GM10266 (cell line): ENCODE data around the gene LCN6.

Experiments used
- DNase-seq: peaks from one replicate; pipeline ENCODE4 v3.0.0; 2012; ENCODE audit errors: extremely low spot score
- TF ChIP-seq, protein P1 (sequence below): IDR thresholded peaks from 2 replicates; pipeline ENCODE4 v1.5.1; 2012; ENCODE audit warnings: mild to moderate bottlenecking, low read depth; ENCODE audit not compliant: control insufficient read depth, insufficient read depth; ENCODE audit errors: missing control alignments

LCN6 gene

GRCh38 chr9:136750526-136750925 lies 2.2 kb upstream of the LCN6 start:
- DNase-seq: no peak
- TF ChIP-seq, protein P1, sequence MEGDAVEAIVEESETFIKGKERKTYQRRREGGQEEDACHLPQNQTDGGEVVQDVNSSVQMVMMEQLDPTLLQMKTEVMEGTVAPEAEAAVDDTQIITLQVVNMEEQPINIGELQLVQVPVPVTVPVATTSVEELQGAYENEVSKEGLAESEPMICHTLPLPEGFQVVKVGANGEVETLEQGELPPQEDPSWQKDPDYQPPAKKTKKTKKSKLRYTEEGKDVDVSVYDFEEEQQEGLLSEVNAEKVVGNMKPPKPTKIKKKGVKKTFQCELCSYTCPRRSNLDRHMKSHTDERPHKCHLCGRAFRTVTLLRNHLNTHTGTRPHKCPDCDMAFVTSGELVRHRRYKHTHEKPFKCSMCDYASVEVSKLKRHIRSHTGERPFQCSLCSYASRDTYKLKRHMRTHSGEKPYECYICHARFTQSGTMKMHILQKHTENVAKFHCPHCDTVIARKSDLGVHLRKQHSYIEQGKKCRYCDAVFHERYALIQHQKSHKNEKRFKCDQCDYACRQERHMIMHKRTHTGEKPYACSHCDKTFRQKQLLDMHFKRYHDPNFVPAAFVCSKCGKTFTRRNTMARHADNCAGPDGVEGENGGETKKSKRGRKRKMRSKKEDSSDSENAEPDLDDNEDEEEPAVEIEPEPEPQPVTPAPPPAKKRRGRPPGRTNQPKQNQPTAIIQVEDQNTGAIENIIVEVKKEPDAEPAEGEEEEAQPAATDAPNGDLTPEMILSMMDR: no peak

DNA sequence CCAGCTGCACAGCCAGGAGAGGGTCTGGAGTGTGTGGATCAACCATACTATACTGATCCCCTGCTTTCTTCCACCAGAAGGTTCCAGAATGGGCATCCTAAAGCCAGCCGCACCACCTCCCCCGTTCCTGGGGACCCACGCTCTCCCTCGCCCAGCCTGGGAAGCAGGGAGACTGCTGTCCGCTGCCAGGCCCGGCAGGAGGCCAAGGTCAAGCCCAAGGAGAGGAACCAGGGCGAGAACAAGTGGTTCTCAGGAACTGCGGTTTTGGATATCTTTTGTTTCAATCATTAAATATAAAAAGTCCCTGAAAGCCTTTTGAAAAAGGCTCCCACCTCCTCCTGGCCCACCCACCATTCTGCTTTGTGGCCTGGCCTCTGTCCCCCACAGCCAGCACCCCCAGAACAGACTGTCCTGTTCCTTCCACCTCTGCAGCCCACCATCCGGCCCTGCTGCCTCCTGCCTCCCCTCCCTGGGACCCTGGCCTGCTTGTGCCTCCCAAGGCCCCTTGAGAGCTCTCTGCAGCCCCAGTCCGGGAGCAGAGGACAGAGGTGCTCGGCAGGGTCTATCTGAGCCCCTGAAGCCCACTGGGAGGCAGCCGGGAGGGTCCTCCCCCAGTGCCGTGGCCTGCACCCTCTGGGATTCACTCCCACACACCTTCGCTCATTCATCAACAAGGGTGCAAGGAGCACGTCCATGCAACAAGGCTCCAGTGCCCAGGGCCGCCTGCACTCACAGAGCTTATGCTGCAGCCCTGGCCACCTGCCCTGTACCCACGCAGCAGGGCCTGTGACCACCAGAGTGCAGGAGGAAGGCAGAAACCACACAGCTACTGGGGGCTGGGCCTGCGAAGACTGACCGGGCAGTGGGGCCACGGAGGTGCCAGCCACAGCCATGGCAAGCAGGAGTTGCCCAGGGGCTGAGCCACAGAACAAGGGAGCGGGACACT lies 614 bp upstream of the LCN6 start:
- DNase-seq: no peak
- TF ChIP-seq, protein P1: no peak

- DNase-seq: no peak
- TF ChIP-seq, protein P1: no peak
Measured at GRCh38 chr9:136747161-136748060, 914 bp downstream of the LCN6 start.

- no peak for DNase-seq
- TF ChIP-seq, protein P1: no peak
Measured at GRCh38 chr9:136746621-136747020, 1.7 kb downstream of the LCN6 start.

DNA sequence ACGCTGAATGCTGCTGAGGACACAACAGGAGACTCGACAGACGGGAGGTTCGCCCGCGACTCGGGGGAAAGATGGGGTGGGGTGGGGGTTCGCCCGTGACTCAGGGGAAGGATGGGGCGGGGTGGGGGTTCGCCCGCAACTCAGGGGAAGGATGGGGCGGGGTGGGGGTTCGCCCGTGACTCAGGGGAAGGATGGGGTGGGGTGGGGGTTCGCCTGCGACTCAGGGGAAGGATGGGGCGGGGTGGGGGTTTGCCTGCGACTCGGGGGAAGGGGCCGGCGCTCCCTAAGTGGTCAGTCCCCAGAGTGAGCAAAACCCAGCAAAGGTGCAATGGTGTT lies 2.2 kb downstream of the LCN6 start:
- TF ChIP-seq, protein P1: no peak

GRCh38 chr9:136745389-136746154 lies 2.8 kb downstream of the LCN6 start:
- no peak for DNase-seq
- TF ChIP-seq, protein P1: no peak

More for the DNA sequence above, 2.2 kb downstream of the LCN6 start:
- no peak for DNase-seq
